Right atrium auricular region (tissue), 2 donors: ENCODE data around the gene ZCCHC7. TPM values are rescaled to one million over a fixed set of nuclear protein-coding genes. Genes with fewer than 3 reads are reported as not detected.

Source experiments
- DNase-seq: peaks from one replicate; pipeline ENCODE4 v3.0.0-alpha.2; 2019; ENCODE audit warnings: low spot score
- H3K27ac ChIP-seq, 2 donors: fragments of 200-600 bp; sonication (generic); 1 replicate in 1 of 2; 2 replicates in 1 of 2; pipeline ENCODE4 v1.5.1; 2016 to 2019
- H3K27me3 ChIP-seq, 2 donors: fragments of 200-600 bp; sonication (generic); one replicate each; pipeline versions ENCODE4 v1.5.1 to v1.6.0; 2017 to 2019
- H3K36me3 ChIP-seq: fragments of 200-600 bp; sonication (generic); one replicate; pipeline ENCODE4 v1.5.1; 2016
- H3K4me1 ChIP-seq, 2 donors: fragments of 200-600 bp; sonication (generic); one replicate each; pipeline versions ENCODE4 v1.5.1 to v1.6.0; 2017 to 2019
- H3K4me3 ChIP-seq, 2 donors: fragments of 200-600 bp; sonication (generic); 1 replicate in 1 of 2; 2 replicates in 1 of 2; pipeline ENCODE4 v1.5.1; 2017 to 2019; ENCODE audit warnings: mild to moderate bottlenecking in 1 of 2, moderate library complexity in 1 of 2
- H3K9me3 ChIP-seq, 2 donors: fragments of 200-600 bp; sonication (generic); one replicate each; pipeline ENCODE4 v1.5.1; 2019
- CTCF ChIP-seq, 2 donors: fragments of 200-600 bp; sonication (generic); IDR thresholded peaks; one replicate each; pipeline ENCODE4 v1.5.1; 2019; ENCODE audit warnings: antibody characterized with exemption in 2 of 2
- total RNA-seq, 2 donors: library from RNA; depleted of rRNA; stranded (reverse); fragments of >200 nt; gene quantifications; one replicate each; pipeline ENCODE4 v1.1.0, GENCODE V29; 2016

ZCCHC7 gene
- total RNA-seq, 2 donors from 2014 or later: 8.1 to 8.6 TPM

GRCh38 chr9:37248651-37249163 lies 128.3 kb downstream of the ZCCHC7 start:
- no peak for DNase-seq
- H3K4me3 ChIP-seq: no peak overlapping the region
- no peaks in the 10 kb centered on the region for H3K9me3 ChIP-seq
- no peaks in the 10 kb centered on the region for H3K27me3 ChIP-seq
- TF ChIP-seq CTCF (IDR thresholded peaks at IDR 0.05): no peak
- H3K36me3 ChIP-seq: no peaks in the 10 kb centered on the region
- peaks cover 0 to 5% of the 10 kb centered on the region in 2 donors for H3K4me1 ChIP-seq
- no peak overlapping the region for H3K27ac ChIP-seq

- H3K4me1 ChIP-seq: peaks cover 0 to 5% of the 10 kb centered on the region in 2 donors
- H3K36me3 ChIP-seq: no peaks in the 10 kb centered on the region
- no peak for DNase-seq
- no peak for TF ChIP-seq CTCF (IDR thresholded peaks at IDR 0.05)
- no peak overlapping the region for H3K27ac ChIP-seq
- no peaks in the 10 kb centered on the region for H3K27me3 ChIP-seq
- H3K9me3 ChIP-seq: no peaks in the 10 kb centered on the region
- no peak overlapping the region for H3K4me3 ChIP-seq
These were observed 131.1 kb downstream of the ZCCHC7 start for GRCh38 chr9:37251452-37251851.

- no peaks in the 10 kb centered on the region for H3K36me3 ChIP-seq
- no peaks in the 10 kb centered on the region for H3K27me3 ChIP-seq
- no peak for DNase-seq
- H3K4me1 ChIP-seq: peaks cover 0 to 3% of the 10 kb centered on the region in 2 donors
- H3K27ac ChIP-seq: no peak overlapping the region
- H3K4me3 ChIP-seq: no peak overlapping the region
- no peaks in the 10 kb centered on the region for H3K9me3 ChIP-seq
- TF ChIP-seq CTCF (IDR thresholded peaks at IDR 0.05): no peak
These were observed 133.1 kb downstream of the ZCCHC7 start for GRCh38 chr9:37253377-37253937.

GRCh38 chr9:37255187-37255586 lies 134.8 kb downstream of the ZCCHC7 start:
- no peak for TF ChIP-seq CTCF (IDR thresholded peaks at IDR 0.05)
- H3K27me3 ChIP-seq: no peaks in the 10 kb centered on the region
- no peak overlapping the region for H3K27ac ChIP-seq
- no peaks in the 10 kb centered on the region for H3K9me3 ChIP-seq
- no peak for DNase-seq
- no peaks in the 10 kb centered on the region for H3K36me3 ChIP-seq
- no peak overlapping the region for H3K4me3 ChIP-seq
- no peaks in the 10 kb centered on the region for H3K4me1 ChIP-seq

- TF ChIP-seq CTCF (IDR thresholded peaks at IDR 0.05): no peak
- DNase-seq: no peak
- H3K4me3 ChIP-seq: no peak overlapping the region
- no peaks in the 10 kb centered on the region for H3K4me1 ChIP-seq
- H3K27me3 ChIP-seq: no peaks in the 10 kb centered on the region
- H3K27ac ChIP-seq: no peak overlapping the region
- H3K9me3 ChIP-seq: no peaks in the 10 kb centered on the region
- H3K36me3 ChIP-seq: no peaks in the 10 kb centered on the region
These were observed 135.8 kb downstream of the ZCCHC7 start for GRCh38 chr9:37255944-37256862.
